HG02759 (cell line): ENCODE data around the gene VSTM4.

Experiments
- ATAC-seq: cut with Tn5 transposase; IDR thresholded peaks from one replicate; pipeline ENCODE4 v1.9.1; 2021; ENCODE audit warnings: mild to moderate bottlenecking, moderate library complexity; ENCODE audit not compliant: unreplicated experiment

VSTM4 gene

GRCh38 chr10:49115015-49115795, at the start of gene VSTM4:
Gene VSTM4, minus strand, starts transcription at chr10:49115522. Its CDS starts 37 bp downstream, at chr10:49115485.
- peak; percentile 52 for ATAC-seq

- ATAC-seq = peak; percentile 92
Observed at GRCh38 chr10:49164559-49165188, 49.4 kb upstream of the VSTM4 start.

- no peak for ATAC-seq
Observed at GRCh38 chr10:49163741-49164140, 48.4 kb upstream of the VSTM4 start.

- ATAC-seq = no peak
Observed at GRCh38 chr10:49162761-49163310, 47.5 kb upstream of the VSTM4 start.

GRCh38 chr10:49162063-49162462, 46.7 kb upstream of the VSTM4 start:
- no peak for ATAC-seq

GRCh38 chr10:49161411-49161997, 46.2 kb upstream of the VSTM4 start:
- ATAC-seq = no peak

DNA sequence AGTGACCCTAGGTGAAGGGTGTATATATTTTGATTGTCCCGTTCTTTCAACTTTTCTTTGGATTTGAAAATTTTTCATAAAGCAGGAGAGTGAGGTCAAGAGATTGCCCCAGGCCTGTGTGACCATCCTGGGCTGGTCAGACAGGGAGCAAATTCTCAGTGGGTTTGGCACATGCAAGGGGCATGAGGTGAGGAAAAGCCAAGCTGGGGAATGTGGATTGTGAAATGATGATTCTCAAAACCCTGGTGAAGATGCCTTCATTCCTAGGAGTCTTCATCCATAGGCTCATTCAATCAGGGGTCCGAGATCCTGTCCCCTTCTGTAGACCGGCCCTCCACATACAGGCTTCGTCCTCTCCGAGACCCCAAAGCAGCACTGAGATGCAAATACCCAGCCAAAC, 45.5 kb upstream of the VSTM4 start:
- no peak for ATAC-seq

DNA sequence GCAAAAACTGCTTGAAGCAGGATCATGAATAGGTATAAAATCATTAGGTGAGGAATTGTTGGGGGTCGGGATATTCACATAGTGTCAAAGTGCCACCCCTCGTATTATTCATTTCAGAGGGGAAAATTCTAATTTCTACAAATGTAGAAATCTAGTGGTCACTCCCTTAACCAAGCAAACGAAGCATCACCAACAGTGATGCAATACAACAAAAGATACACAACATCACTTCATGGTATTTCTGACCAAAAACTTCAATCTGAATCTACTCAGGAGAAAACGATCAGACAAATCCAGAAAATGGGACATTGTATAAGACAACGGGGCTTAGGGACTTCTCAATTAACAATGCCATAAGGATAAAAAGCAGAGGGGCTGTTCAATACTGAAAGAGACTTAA, 44.8 kb upstream of the VSTM4 start:
- ATAC-seq = no peak

- no peak for ATAC-seq
Observed at GRCh38 chr10:49158915-49159314, 43.6 kb upstream of the VSTM4 start.

GRCh38 chr10:49158404-49158803, 43.1 kb upstream of the VSTM4 start:
- no peak for ATAC-seq

DNA sequence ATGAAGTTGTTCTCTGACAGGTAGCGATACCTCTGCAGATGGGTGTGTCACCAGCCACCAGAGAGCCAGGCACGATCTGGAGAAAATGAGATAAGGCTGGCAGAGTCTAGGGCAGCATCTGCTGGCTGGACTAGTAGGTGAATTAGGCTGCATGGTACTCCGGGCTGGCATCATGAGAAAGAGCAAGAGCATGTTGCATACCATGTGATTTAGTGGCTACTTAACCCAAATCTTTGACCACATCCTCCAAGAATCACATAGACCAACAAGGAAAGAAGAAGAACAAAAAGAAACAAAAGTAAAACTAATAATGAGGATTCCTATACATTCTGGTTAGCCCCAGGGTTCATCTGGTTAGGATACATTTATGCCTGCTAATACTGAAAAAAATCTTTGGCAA, 41.9 kb upstream of the VSTM4 start:
- ATAC-seq = peak; percentile 48

- no peak for ATAC-seq
Observed at GRCh38 chr10:49154641-49155040, 39.3 kb upstream of the VSTM4 start.

DNA sequence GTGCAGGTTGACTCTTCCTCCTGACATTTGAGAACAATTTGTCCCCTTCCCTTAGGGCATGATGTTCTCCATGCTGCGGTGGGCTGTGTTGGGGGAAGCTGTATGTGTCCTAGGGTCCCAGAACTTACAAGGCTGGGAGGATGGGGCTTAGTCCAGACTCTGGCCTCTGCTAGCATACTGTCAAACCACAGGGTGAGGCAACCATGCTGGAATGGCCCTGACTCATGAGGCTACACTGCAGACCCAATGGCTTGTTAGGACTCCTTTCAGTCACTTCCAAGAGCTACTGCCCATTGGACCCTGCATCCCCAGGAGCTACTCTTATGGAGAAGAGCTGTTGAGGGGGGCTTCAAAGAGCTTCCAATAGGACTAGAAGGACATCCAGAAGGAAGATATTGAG, 38.6 kb upstream of the VSTM4 start:
- ATAC-seq = no peak

- no peak for ATAC-seq
Observed at GRCh38 chr10:49153115-49153514, 37.8 kb upstream of the VSTM4 start.

- ATAC-seq = no peak
Observed at GRCh38 chr10:49152663-49153062, 37.3 kb upstream of the VSTM4 start.

DNA sequence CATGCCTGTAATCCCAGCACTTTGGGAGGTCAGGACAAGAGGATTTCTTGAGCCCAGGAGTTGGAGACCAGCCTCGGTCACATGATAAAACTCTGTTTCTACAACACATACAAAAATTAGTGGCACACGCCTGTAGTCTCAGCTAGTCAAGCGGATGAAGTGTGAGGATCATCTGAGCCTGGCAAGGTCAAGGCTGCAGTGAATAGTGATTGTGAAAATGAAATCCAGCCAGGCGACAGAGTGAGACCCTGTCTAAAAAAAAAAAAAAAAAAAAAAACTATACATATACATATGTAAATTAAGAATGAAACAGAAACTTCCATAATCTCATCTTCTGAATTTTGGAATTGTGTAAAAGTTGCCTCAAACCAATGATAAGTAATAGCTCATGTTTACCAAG, 36.7 kb upstream of the VSTM4 start:
- no peak for ATAC-seq

- ATAC-seq = no peak
Observed at GRCh38 chr10:49151481-49151880, 36.2 kb upstream of the VSTM4 start.

DNA sequence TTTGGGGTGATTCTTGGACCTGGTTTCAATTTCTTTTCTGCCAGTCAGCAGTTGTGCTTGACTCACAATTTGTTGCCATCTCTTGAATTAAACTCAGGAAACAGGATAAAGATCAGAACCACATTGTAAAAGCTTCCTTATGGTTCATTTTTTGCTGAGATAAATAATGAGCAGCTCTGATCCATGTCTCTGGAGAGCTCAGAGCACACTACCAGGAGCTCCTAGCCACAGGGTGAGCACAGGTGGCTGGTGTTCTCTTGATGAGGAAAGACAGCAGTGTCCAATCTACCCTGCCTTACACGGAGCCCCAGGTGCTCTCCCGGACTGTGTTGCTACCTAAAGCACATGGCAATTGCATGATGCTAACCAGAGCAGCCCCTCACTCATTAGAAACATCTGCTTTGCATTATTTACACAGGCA, 35.7 kb upstream of the VSTM4 start:
- no peak for ATAC-seq

DNA sequence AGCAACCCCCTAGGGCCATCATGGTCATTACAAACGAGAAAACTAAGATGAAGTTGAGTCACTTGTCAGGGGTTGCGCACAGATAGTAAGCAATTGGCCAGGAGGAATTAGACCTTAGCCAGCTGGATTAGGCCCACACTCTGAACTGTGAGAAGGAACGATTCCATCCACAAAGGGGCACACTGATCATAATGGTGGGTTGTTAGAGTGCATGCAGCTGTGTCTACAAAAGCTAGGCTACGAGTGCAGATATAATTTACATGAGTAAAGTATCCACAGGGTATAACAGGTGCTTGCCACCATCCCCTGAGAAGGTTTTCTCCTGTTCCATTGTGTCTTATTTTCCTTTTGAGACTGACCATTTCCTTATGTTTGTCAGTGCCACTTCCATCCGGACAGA, 35.1 kb upstream of the VSTM4 start:
- ATAC-seq = no peak

- no peak for ATAC-seq
Observed at GRCh38 chr10:49149881-49150280, 34.6 kb upstream of the VSTM4 start.

DNA sequence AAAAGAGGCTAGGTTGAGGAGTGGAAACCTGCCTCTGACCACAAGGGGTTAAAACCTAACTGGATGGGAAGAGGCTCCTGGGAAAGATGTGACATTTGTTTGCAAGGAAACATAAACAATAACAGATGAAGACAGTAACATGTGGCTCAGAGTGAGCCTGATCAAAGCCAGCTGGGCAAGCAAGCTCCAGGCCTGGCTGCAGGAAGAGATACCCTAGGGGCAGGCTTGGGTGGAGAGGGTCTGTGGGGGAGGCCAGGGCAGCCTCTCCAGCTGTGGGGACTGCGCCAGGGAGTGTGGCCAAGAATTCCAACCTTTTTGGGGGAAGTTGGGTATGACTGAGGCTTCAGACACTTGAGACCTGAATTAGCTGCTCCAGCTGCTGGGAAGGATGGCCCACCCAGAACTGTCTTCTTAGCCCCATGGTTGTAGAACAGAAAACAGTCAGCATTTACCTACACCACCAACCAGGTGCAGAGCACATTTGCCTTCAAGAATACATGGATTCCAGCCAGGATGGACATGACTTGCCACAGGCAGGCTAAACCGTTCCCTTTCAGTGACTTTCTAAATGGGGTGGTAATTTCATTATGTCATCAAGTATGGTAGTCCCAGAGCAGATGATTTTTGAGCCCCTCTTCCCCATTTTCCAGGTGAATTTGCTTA, 28.9 kb upstream of the VSTM4 start:
- ATAC-seq = no peak
